Left ventricle myocardium inferior (tissue), 1 donor: Measurements from ENCODE around the gene RAD51B. TPM values are rescaled to one million over a fixed set of nuclear protein-coding genes. Genes with fewer than 3 reads are reported as not detected.

ENCODE experiments used
- DNase-seq: peaks from one replicate; pipeline ENCODE4 v3.0.0-alpha.2; 2020
- H3K27ac ChIP-seq: fragments of 200-600 bp; replicated peaks from 2 replicates; pipeline ENCODE4 v1.8.0; 2021
- H3K27me3 ChIP-seq: fragments of 200-600 bp; 2 replicates; pipeline ENCODE4 v1.8.0; 2021; ENCODE audit warnings: low read depth
- H3K36me3 ChIP-seq: fragments of 200-600 bp; 2 replicates; pipeline ENCODE4 v1.8.0; 2021
- H3K4me1 ChIP-seq: fragments of 200-600 bp; 2 replicates; pipeline ENCODE4 v1.8.0; 2021
- H3K4me3 ChIP-seq: fragments of 200-600 bp; 2 replicates; pipeline ENCODE4 v1.8.0; 2021; ENCODE audit warnings: mild to moderate bottlenecking, moderate library complexity
- H3K9me3 ChIP-seq: fragments of 200-600 bp; replicated peaks from 2 replicates; pipeline ENCODE4 v1.8.0; 2021
- intact Hi-C: fragments of 100-400 bp; cut with micrococcal nuclease; formaldehyde crosslinking; loops from one replicate; pipeline ENCODE4 v1.11.0; 2022
- total RNA-seq: library from RNA; stranded (reverse); fragmentation: NEBNext Ultra II Directional; extraction: Animal tissue kit (Norgen Biotek cat#: 25700); gene quantifications from one replicate; pipeline ENCODE4 v1.2.1, GENCODE V29; 2021
- TF ChIP-seq, protein P1 (sequence below): fragments of 200-600 bp; IDR thresholded peaks from 2 replicates; pipeline ENCODE4 v1.8.0; 2021; ENCODE audit warnings: antibody characterized with exemption, mild to moderate bottlenecking, borderline replicate concordance
- donor health status: DM: no; HTN: yes; CAD: no; lungs with severe emphysema.

RAD51B gene
- total RNA-seq, 1 donor from 2014 or later: 2.4 TPM

DNA sequence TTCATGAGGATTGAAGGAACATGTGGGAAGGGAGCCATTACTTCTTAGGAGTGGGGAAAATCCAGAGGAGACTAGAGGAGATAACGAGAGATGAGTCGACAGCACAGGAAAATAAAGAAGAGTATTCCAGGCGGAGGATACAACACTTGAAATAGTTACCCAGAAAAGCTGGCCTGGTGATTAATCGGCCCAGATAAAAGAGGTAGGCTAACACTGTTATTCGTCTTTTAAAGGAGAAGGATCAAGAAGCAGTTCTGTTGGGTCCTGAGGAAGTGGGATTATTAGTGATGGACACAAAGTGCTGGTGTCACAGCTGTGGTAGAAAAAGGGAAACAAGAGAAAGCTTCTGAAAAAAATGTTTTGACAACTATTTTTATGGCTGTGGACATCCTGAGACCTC lies 548.0 kb downstream of the RAD51B start:
- no peaks in the 10 kb centered on the region for H3K9me3 ChIP-seq
- no peaks in the 10 kb centered on the region for H3K27me3 ChIP-seq
- intact Hi-C loops: no loop called here
- no peak for DNase-seq
- TF ChIP-seq, protein P1, sequence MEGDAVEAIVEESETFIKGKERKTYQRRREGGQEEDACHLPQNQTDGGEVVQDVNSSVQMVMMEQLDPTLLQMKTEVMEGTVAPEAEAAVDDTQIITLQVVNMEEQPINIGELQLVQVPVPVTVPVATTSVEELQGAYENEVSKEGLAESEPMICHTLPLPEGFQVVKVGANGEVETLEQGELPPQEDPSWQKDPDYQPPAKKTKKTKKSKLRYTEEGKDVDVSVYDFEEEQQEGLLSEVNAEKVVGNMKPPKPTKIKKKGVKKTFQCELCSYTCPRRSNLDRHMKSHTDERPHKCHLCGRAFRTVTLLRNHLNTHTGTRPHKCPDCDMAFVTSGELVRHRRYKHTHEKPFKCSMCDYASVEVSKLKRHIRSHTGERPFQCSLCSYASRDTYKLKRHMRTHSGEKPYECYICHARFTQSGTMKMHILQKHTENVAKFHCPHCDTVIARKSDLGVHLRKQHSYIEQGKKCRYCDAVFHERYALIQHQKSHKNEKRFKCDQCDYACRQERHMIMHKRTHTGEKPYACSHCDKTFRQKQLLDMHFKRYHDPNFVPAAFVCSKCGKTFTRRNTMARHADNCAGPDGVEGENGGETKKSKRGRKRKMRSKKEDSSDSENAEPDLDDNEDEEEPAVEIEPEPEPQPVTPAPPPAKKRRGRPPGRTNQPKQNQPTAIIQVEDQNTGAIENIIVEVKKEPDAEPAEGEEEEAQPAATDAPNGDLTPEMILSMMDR: no peak
- H3K36me3 ChIP-seq: no peaks in the 10 kb centered on the region
- peaks cover 34% of the 10 kb centered on the region for H3K4me1 ChIP-seq
- H3K4me3 ChIP-seq: no peak overlapping the region
- H3K27ac ChIP-seq: peak overlapping the region; percentile 36

- H3K4me3 ChIP-seq: no peak overlapping the region
- TF ChIP-seq, protein P1: no peak
- H3K27me3 ChIP-seq: no peaks in the 10 kb centered on the region
- no peaks in the 10 kb centered on the region for H3K36me3 ChIP-seq
- no peak for DNase-seq
- peaks cover 34% of the 10 kb centered on the region for H3K4me1 ChIP-seq
- H3K27ac ChIP-seq: peak overlapping the region; percentile 36
- intact Hi-C loops: no loop called here
- no peaks in the 10 kb centered on the region for H3K9me3 ChIP-seq
These were observed 549.3 kb downstream of the RAD51B start for GRCh38 chr14:68368850-68369249.

GRCh38 chr14:68369281-68370056 lies 549.9 kb downstream of the RAD51B start:
- H3K27me3 ChIP-seq: no peaks in the 10 kb centered on the region
- H3K27ac ChIP-seq: peak overlapping the region; percentile 36
- H3K36me3 ChIP-seq: no peaks in the 10 kb centered on the region
- intact Hi-C loops: no loop called here
- H3K4me1 ChIP-seq: peaks cover 30% of the 10 kb centered on the region
- no peaks in the 10 kb centered on the region for H3K9me3 ChIP-seq
- DNase-seq: no peak
- no peak overlapping the region for H3K4me3 ChIP-seq
- TF ChIP-seq, protein P1: no peak

- intact Hi-C loops: no loop called here
- TF ChIP-seq, protein P1: no peak
- Histone ChIP-seq H3K27ac (peak overlapping the region; percentile 36), H3K9me3 (no peaks in the 10 kb centered on the region), H3K4me1 (peaks cover 25% of the 10 kb centered on the region), H3K36me3 (no peaks in the 10 kb centered on the region), H3K4me3 (no peak overlapping the region), H3K27me3 (no peaks in the 10 kb centered on the region)
- DNase-seq: no peak
These were observed 550.4 kb downstream of the RAD51B start for GRCh38 chr14:68370057-68370360.

GRCh38 chr14:68372368-68372767 lies 552.8 kb downstream of the RAD51B start:
- DNase-seq: no peak
- Histone ChIP-seq H3K27me3 (no peaks in the 10 kb centered on the region), H3K4me3 (no peak overlapping the region), H3K36me3 (no peaks in the 10 kb centered on the region), H3K27ac (no peak overlapping the region), H3K4me1 (peaks cover 32% of the 10 kb centered on the region), H3K9me3 (no peaks in the 10 kb centered on the region)
- intact Hi-C loops: no loop called here
- TF ChIP-seq, protein P1: no peak
